Endothelial cell of umbilical vein (primary cell): Measurements from ENCODE around the gene LMAN2L. TPM values are rescaled to one million over a fixed set of nuclear protein-coding genes. Genes with fewer than 3 reads are reported as not detected.
A peak's percentile ranks its signal among the peaks of the same experiment; 100 is the strongest.

Experiments
- BruUV-seq: library from RNA; stranded (reverse); fragments of 400-500 nt; replicated peaks from 2 replicates; lab custom pipeline; 2021; lab: Mats Ljungman, UMichigan
- CTCF ChIA-PET: fragments of 300-600, 350-600 bp; sonication (Branson Sonifier 250); formaldehyde crosslinking; loops from one replicate; lab custom pipeline; 2021; ENCODE audit warnings: antibody characterized with exemption, inconsistent platforms; lab: Charles Lee
- POLR2A ChIA-PET: fragments of 300-600, 350-600 bp; sonication (Branson Sonifier 250); formaldehyde crosslinking; loops from one replicate; lab custom pipeline; 2021; ENCODE audit warnings: antibody characterized with exemption, inconsistent platforms; lab: Charles Lee
- DNase-seq: peaks from one replicate; pipeline ENCODE4 v3.0.0-alpha.2; 2011; ENCODE audit warnings: low read depth, low spot score
- FAIRE-seq: peaks from 2 replicates; lab custom pipeline; 2011; peaks lifted over from hg19 to GRCh38; lab: Jason Lieb, UNC
- H2AFZ ChIP-seq: 2 replicates; pipeline ENCODE4 v1.6.0; 2012; ENCODE audit warnings: low read depth, low read length, control low read depth, inconsistent platforms
- H3K27ac ChIP-seq: 2 replicates; pipeline ENCODE4 v1.5.1; 2011; ENCODE audit warnings: low read depth, mild to moderate bottlenecking, control low read depth, low read length, moderate library complexity; ENCODE audit not compliant: insufficient read depth
- H3K27me3 ChIP-seq, 2 experiments: 2 replicates each; pipeline versions ENCODE4 v1.6.0 to v1.6.1; 2011; ENCODE audit warnings: low read length in 2 of 2, mixed read lengths in 1 of 2; ENCODE audit not compliant: control insufficient read depth in 2 of 2, insufficient read depth in 2 of 2
- H3K36me3 ChIP-seq, 2 experiments: 2 replicates in 1 of 2; 3 replicates in 1 of 2; pipeline ENCODE4 v1.5.1; 2011; ENCODE audit warnings: low read length in 2 of 2, mild to moderate bottlenecking in 1 of 2, moderate library complexity in 1 of 2; ENCODE audit not compliant: control insufficient read depth in 2 of 2, insufficient read depth in 2 of 2; ENCODE audit errors: extremely low read depth in 1 of 2
- H3K4me1 ChIP-seq: 3 replicates; pipeline ENCODE4 v1.5.1; 2011; ENCODE audit warnings: mild to moderate bottlenecking, low read length; ENCODE audit not compliant: control insufficient read depth, insufficient read depth; ENCODE audit errors: extremely low read depth
- H3K4me2 ChIP-seq: 2 replicates; pipeline ENCODE4 v1.6.1; 2011; ENCODE audit warnings: low read length, control low read depth, mixed read lengths; ENCODE audit not compliant: insufficient read depth
- H3K4me3 ChIP-seq, 3 experiments: fragments of 200-600 bp in 1 of 3; sonication (generic), shearing (Covaris generic) in 1 of 3; replicated peaks in 1 of 3; 2 replicates each; pipeline ENCODE4 v1.5.1; 2011 to 2016; ENCODE audit warnings: control low read depth in 3 of 3, low read length in 3 of 3, mild to moderate bottlenecking in 2 of 3, inconsistent platforms in 1 of 3, low read depth in 1 of 3, moderate library complexity in 1 of 3; ENCODE audit not compliant: insufficient read depth in 1 of 3
- H3K79me2 ChIP-seq: 2 replicates; pipeline ENCODE4 v1.6.0; 2012; ENCODE audit warnings: low read length, inconsistent platforms; ENCODE audit not compliant: control insufficient read depth, insufficient read depth
- H3K9ac ChIP-seq: replicated peaks from 2 replicates; pipeline ENCODE3; 2011; ENCODE audit warnings: low read length, control low read depth; ENCODE audit not compliant: insufficient read depth; ENCODE audit errors: extremely low read depth
- H3K9me1 ChIP-seq: replicated peaks from 3 replicates; pipeline ENCODE4 v1.6.0; 2011; ENCODE audit warnings: mild to moderate bottlenecking, low read length; ENCODE audit not compliant: control insufficient read depth, insufficient read depth; ENCODE audit errors: extremely low read depth
- H3K9me3 ChIP-seq: replicated peaks from 2 replicates; pipeline ENCODE4 v1.5.1; 2012; ENCODE audit warnings: low read length, inconsistent platforms; ENCODE audit not compliant: control insufficient read depth, insufficient read depth
- H4K20me1 ChIP-seq: replicated peaks from 2 replicates; pipeline ENCODE3; 2011; ENCODE audit warnings: mild to moderate bottlenecking, low read length; ENCODE audit not compliant: control insufficient read depth, insufficient read depth; ENCODE audit errors: extremely low read depth
- CTCF ChIP-seq, 2 donors: IDR thresholded peaks; 1 replicate in 1 of 2; 2 replicates in 1 of 2; pipeline ENCODE4 v1.5.1; 2011; ENCODE audit warnings: low read length in 2 of 2, mild to moderate bottlenecking in 2 of 2, moderate library complexity in 2 of 2, control low read depth in 1 of 2, inconsistent platforms in 1 of 2, low read depth in 1 of 2; ENCODE audit not compliant: insufficient read depth in 1 of 2; ENCODE audit errors: extremely low read depth in 1 of 2
- EZH2 ChIP-seq: IDR thresholded peaks from 2 replicates; pipeline ENCODE4 v1.6.1; 2012; ENCODE audit warnings: borderline replicate concordance, low read depth, mild to moderate bottlenecking, moderate library complexity, low read length, inconsistent platforms; ENCODE audit not compliant: severe bottlenecking
- MAX ChIP-seq: IDR thresholded peaks from 2 replicates; pipeline ENCODE4 v1.6.1; 2011; ENCODE audit not compliant: insufficient read depth, insufficient read length
- POLR2AphosphoS5 ChIP-seq: IDR thresholded peaks from 2 replicates; pipeline ENCODE4 v1.6.1; 2012; ENCODE audit warnings: low read depth, mild to moderate bottlenecking, control low read depth, low read length, moderate library complexity; ENCODE audit not compliant: insufficient read depth
- dilution Hi-C: fragments of 300-500 bp; cut with MboI; formaldehyde crosslinking; loops from one replicate; pipeline ENCODE4 v1.15.0; 2019; ENCODE audit warnings: low sequenced_read_pairs; ENCODE audit not compliant: extremely low pct_ligation_motif_present
- intact Hi-C: fragments of 100-400 bp; cut with micrococcal nuclease; formaldehyde crosslinking; loops from one replicate; pipeline ENCODE4 v1.10.0; 2022
- polyA plus RNA-seq, 4 experiments: library from polyadenylated mRNA; depleted of rRNA in 3 of 4; stranded (reverse) in 3 of 4; unstranded in 1 of 4; fragments of >200 nt; gene quantifications; 2 replicates each; pipeline versions ENCODE4 v1.2.1 to v1.2.3, GENCODE V29; 2011 to 2012; ENCODE audit warnings: missing spikeins in 1 of 4
- total RNA-seq: library from RNA; stranded (reverse); gene quantifications from 2 replicates; pipeline ENCODE4 v1.2.3, GENCODE V29; 2021

The LMAN2L gene
- total and polyA plus RNA-seq, 2 donors (not counting 3 experiments of a cell fraction or from before 2014, with no cell fraction given): 15.4 to 20.5 TPM

GRCh38 chr2:96760986-96761832 is 21.3 kb upstream of the LMAN2L start:
- Histone ChIP-seq H2AFZ (peak overlapping the region; percentile 49), H3K27me3 (no peaks in the 10 kb centered on the region), H3K4me1 (peaks cover 16% of the 10 kb centered on the region), H3K9me3 (no peaks in the 10 kb centered on the region), H3K9ac (peak overlapping the region; percentile 2), H3K27ac (no peak overlapping the region), H3K4me2 (peak overlapping the region; percentile 9), H3K36me3 (no peaks in the 10 kb centered on the region), H3K79me2 (no peaks in the 10 kb centered on the region), H4K20me1 (no peaks in the 10 kb centered on the region), H3K9me1 (no peaks in the 10 kb centered on the region), H3K4me3 (peak overlapping the region in 2 of 3 experiments; percentile 25 to 31)
- intact Hi-C loops: loop anchor here (1.0 to 5.0 kb wide), 7 partner anchors 21 to 224 kb away; partner anchors contain the start of genes ANKRD39, ARID5A, CNNM3 and LMAN2L
- DNase-seq: peak; percentile 54
- POLR2A ChIA-PET: interaction anchor here (0.6 to 0.9 kb wide), 2 partner anchors 24 to 774 kb away, joined by 3 to 7 read pairs; no protein-coding TSS in a partner anchor
- no TSS peak for BruUV-seq
- peak; percentile 61 for FAIRE-seq
- dilution Hi-C loops: no loop called here
- peak; percentile 54 to 70 for TF ChIP-seq CTCF (IDR thresholded peaks at IDR 0.05; ENCODE audit: extremely low read depth in 1 of 2, insufficient read depth in 1 of 2, low read depth in 1 of 2, low read length in 2 of 2)
- TF ChIP-seq POLR2AphosphoS5: no peak
- TF ChIP-seq EZH2: no peak
- TF ChIP-seq MAX: no peak
- CTCF ChIA-PET: interaction anchor here (0.7 to 2.2 kb wide), 17 partner anchors 12 to 233 kb away, joined by 3 to 7 read pairs (median 3); no protein-coding TSS in a partner anchor
